Measurements from ENCODE around the gene MAP7D2.

The MAP7D2 gene

GRCh38 chrX:20042221-20042620, 74.5 kb downstream of the MAP7D2 start:
- Mint-ChIP-seq H3K4me1 (no peaks in the 10 kb centered on the region), H3K36me3 (no peaks in the 10 kb centered on the region), H3K9me3 (no peaks in the 10 kb centered on the region), H3K27me3 (peaks cover 4% of the 10 kb centered on the region), H3K27ac (no peak overlapping the region), H3K4me3 (no peak overlapping the region)
- no peak for DNase-seq
- CTCF ChIA-PET: no interaction called here

- Mint-ChIP-seq H3K36me3 (no peaks in the 10 kb centered on the region), H3K4me1 (no peaks in the 10 kb centered on the region), H3K27ac (no peak overlapping the region), H3K9me3 (no peaks in the 10 kb centered on the region), H3K4me3 (no peak overlapping the region), H3K27me3 (no peaks in the 10 kb centered on the region)
- CTCF ChIA-PET: no interaction called here
- no peak for DNase-seq
Measured at GRCh38 chrX:20038966-20039365, 77.7 kb downstream of the MAP7D2 start.

GRCh38 chrX:20037186-20037585, 79.5 kb downstream of the MAP7D2 start:
- Mint-ChIP-seq H3K9me3 (no peaks in the 10 kb centered on the region), H3K4me1 (no peaks in the 10 kb centered on the region), H3K36me3 (no peaks in the 10 kb centered on the region), H3K27me3 (no peaks in the 10 kb centered on the region), H3K27ac (no peak overlapping the region), H3K4me3 (no peak overlapping the region)
- CTCF ChIA-PET: no interaction called here
- no peak for DNase-seq

GRCh38 chrX:20032201-20032600, 84.5 kb downstream of the MAP7D2 start:
- DNase-seq: no peak
- Mint-ChIP-seq H3K4me1 (peaks cover 13% of the 10 kb centered on the region), H3K9me3 (no peaks in the 10 kb centered on the region), H3K27me3 (no peaks in the 10 kb centered on the region), H3K36me3 (no peaks in the 10 kb centered on the region), H3K4me3 (no peak overlapping the region), H3K27ac (no peak overlapping the region)
- CTCF ChIA-PET: no interaction called here

GRCh38 chrX:20029728-20030127, 87.0 kb downstream of the MAP7D2 start:
- no peaks in the 10 kb centered on the region for H3K9me3 Mint-ChIP-seq
- no peak overlapping the region for H3K4me3 Mint-ChIP-seq
- CTCF ChIA-PET: no interaction called here
- DNase-seq: no peak
- H3K27me3 Mint-ChIP-seq: no peaks in the 10 kb centered on the region
- H3K4me1 Mint-ChIP-seq: peaks cover 13% of the 10 kb centered on the region
- H3K27ac Mint-ChIP-seq: peak overlapping the region; percentile 45
- no peaks in the 10 kb centered on the region for H3K36me3 Mint-ChIP-seq

- no peaks in the 10 kb centered on the region for H3K9me3 Mint-ChIP-seq
- no peak overlapping the region for H3K27ac Mint-ChIP-seq
- CTCF ChIA-PET: no interaction called here
- H3K4me3 Mint-ChIP-seq: no peak overlapping the region
- H3K27me3 Mint-ChIP-seq: no peaks in the 10 kb centered on the region
- no peak for DNase-seq
- no peaks in the 10 kb centered on the region for H3K36me3 Mint-ChIP-seq
- peaks cover 13% of the 10 kb centered on the region for H3K4me1 Mint-ChIP-seq
Measured at GRCh38 chrX:20028588-20028987, 88.1 kb downstream of the MAP7D2 start.

- no peak for DNase-seq
- Mint-ChIP-seq H3K27me3 (no peaks in the 10 kb centered on the region), H3K36me3 (no peaks in the 10 kb centered on the region), H3K4me3 (no peak overlapping the region), H3K27ac (no peak overlapping the region), H3K9me3 (no peaks in the 10 kb centered on the region), H3K4me1 (peaks cover 13% of the 10 kb centered on the region)
- CTCF ChIA-PET: no interaction called here
Measured at GRCh38 chrX:20026278-20026677, 90.4 kb downstream of the MAP7D2 start.

- CTCF ChIA-PET: no interaction called here
- DNase-seq: no peak
- Mint-ChIP-seq H3K27me3 (no peaks in the 10 kb centered on the region), H3K36me3 (no peaks in the 10 kb centered on the region), H3K27ac (no peak overlapping the region), H3K4me1 (no peaks in the 10 kb centered on the region), H3K4me3 (no peak overlapping the region), H3K9me3 (peaks cover 12% of the 10 kb centered on the region)
Measured at GRCh38 chrX:20019672-20020365, 96.9 kb downstream of the MAP7D2 start.

GRCh38 chrX:20016616-20016945, 100.1 kb downstream of the MAP7D2 start:
- H3K4me1 Mint-ChIP-seq: no peaks in the 10 kb centered on the region
- peaks cover 14% of the 10 kb centered on the region for H3K9me3 Mint-ChIP-seq
- no peaks in the 10 kb centered on the region for H3K36me3 Mint-ChIP-seq
- peaks cover 2% of the 10 kb centered on the region for H3K27me3 Mint-ChIP-seq
- DNase-seq: no peak
- CTCF ChIA-PET: no interaction called here
- H3K4me3 Mint-ChIP-seq: no peak overlapping the region
- no peak overlapping the region for H3K27ac Mint-ChIP-seq

GRCh38 chrX:20015945-20016615, 100.6 kb downstream of the MAP7D2 start:
- Mint-ChIP-seq H3K27me3 (peaks cover 5% of the 10 kb centered on the region), H3K27ac (no peak overlapping the region), H3K9me3 (peaks cover 14% of the 10 kb centered on the region), H3K36me3 (no peaks in the 10 kb centered on the region), H3K4me3 (no peak overlapping the region), H3K4me1 (no peaks in the 10 kb centered on the region)
- CTCF ChIA-PET: no interaction called here
- DNase-seq: no peak

GRCh38 chrX:20015422-20015821, 101.3 kb downstream of the MAP7D2 start:
- H3K27me3 Mint-ChIP-seq: peaks cover 9% of the 10 kb centered on the region
- no peak overlapping the region for H3K4me3 Mint-ChIP-seq
- H3K36me3 Mint-ChIP-seq: no peaks in the 10 kb centered on the region
- no peaks in the 10 kb centered on the region for H3K4me1 Mint-ChIP-seq
- H3K9me3 Mint-ChIP-seq: peaks cover 14% of the 10 kb centered on the region
- no peak for DNase-seq
- CTCF ChIA-PET: no interaction called here
- no peak overlapping the region for H3K27ac Mint-ChIP-seq

- Mint-ChIP-seq H3K36me3 (no peaks in the 10 kb centered on the region), H3K27me3 (peaks cover 9% of the 10 kb centered on the region), H3K9me3 (peaks cover 12% of the 10 kb centered on the region), H3K27ac (no peak overlapping the region), H3K4me3 (no peak overlapping the region), H3K4me1 (no peaks in the 10 kb centered on the region)
- DNase-seq: no peak
- CTCF ChIA-PET: no interaction called here
Measured at GRCh38 chrX:20011608-20012007, 105.1 kb downstream of the MAP7D2 start.

- Mint-ChIP-seq H3K4me3 (no peak overlapping the region), H3K36me3 (no peaks in the 10 kb centered on the region), H3K27me3 (peaks cover 9% of the 10 kb centered on the region), H3K9me3 (no peaks in the 10 kb centered on the region), H3K27ac (no peak overlapping the region), H3K4me1 (no peaks in the 10 kb centered on the region)
- CTCF ChIA-PET: no interaction called here
- DNase-seq: no peak
Measured at GRCh38 chrX:20007962-20008622, 108.6 kb downstream of the MAP7D2 start.

GRCh38 chrX:20005883-20006282, 110.8 kb downstream of the MAP7D2 start:
- CTCF ChIA-PET: no interaction called here
- H3K4me3 Mint-ChIP-seq: no peak overlapping the region
- H3K9me3 Mint-ChIP-seq: no peaks in the 10 kb centered on the region
- H3K36me3 Mint-ChIP-seq: no peaks in the 10 kb centered on the region
- H3K27ac Mint-ChIP-seq: no peak overlapping the region
- H3K27me3 Mint-ChIP-seq: peaks cover 1% of the 10 kb centered on the region
- DNase-seq: no peak
- H3K4me1 Mint-ChIP-seq: no peaks in the 10 kb centered on the region

- H3K4me3 Mint-ChIP-seq: no peak overlapping the region
- H3K27ac Mint-ChIP-seq: no peak overlapping the region
- no peaks in the 10 kb centered on the region for H3K4me1 Mint-ChIP-seq
- CTCF ChIA-PET: no interaction called here
- DNase-seq: no peak
- no peaks in the 10 kb centered on the region for H3K36me3 Mint-ChIP-seq
- H3K27me3 Mint-ChIP-seq: no peaks in the 10 kb centered on the region
- H3K9me3 Mint-ChIP-seq: no peaks in the 10 kb centered on the region
Measured at GRCh38 chrX:20001588-20001987, 115.1 kb downstream of the MAP7D2 start.
